AG09319 (cell line): ENCODE measurements around the gene ANXA8.

Experiments used
- DNase-seq: peaks from one replicate; pipeline ENCODE4 v3.0.0-alpha.2; 2010; ENCODE audit warnings: low read depth; ENCODE audit errors: extremely low read depth
- CTCF ChIP-seq: IDR thresholded peaks from 2 replicates; pipeline ENCODE4 v1.5.1; 2011; ENCODE audit warnings: low read depth, mild to moderate bottlenecking, inconsistent platforms, low read length, moderate library complexity

The ANXA8 gene

GRCh38 chr10:47418966-47419365 is 64.9 kb downstream of the ANXA8 start:
- DNase-seq: no peak
- no peak for TF ChIP-seq CTCF

GRCh38 chr10:47418321-47418720 is 65.6 kb downstream of the ANXA8 start:
- no peak for TF ChIP-seq CTCF
- DNase-seq: no peak
